ENCODE measurements around the gene IFT88. TPM values are rescaled to one million over a fixed set of nuclear protein-coding genes. Genes with fewer than 3 reads are reported as not detected.

Gene IFT88
- total RNA-seq, 1 experiment from 2014 or later = 5.2 TPM

GRCh38 chr13:20715330-20715712, 148.4 kb downstream of the IFT88 start:
- Histone ChIP-seq H3K18ac (ENCODE audit: insufficient read length, low read depth, low read length) (no peak overlapping the region), H4K8ac (replicated peaks; ENCODE audit: insufficient read length, low read depth, low read length) (no peak overlapping the region), H3K56ac (ENCODE audit: insufficient read length, low read depth, low read length) (no peak overlapping the region), H3K4ac (ENCODE audit: low read depth, low read length) (no peak overlapping the region), H3K23ac (ENCODE audit: insufficient read length, low read depth, low read length) (no peak overlapping the region), H2AK5ac (ENCODE audit: insufficient read length, low read length) (no peak overlapping the region), H4K5ac (ENCODE audit: insufficient read length, low read depth, low read length) (no peak overlapping the region), H2AFZ (ENCODE audit: low read length) (no peak overlapping the region), H2BK12ac (ENCODE audit: insufficient read length, low read depth, low read length) (no peak overlapping the region), H3K4me2 (ENCODE audit: insufficient read depth, insufficient read length, low read length) (no peak overlapping the region), H3K27ac (ENCODE audit: insufficient read length, low read depth, low read length) (no peak overlapping the region), H3T11ph (ENCODE audit: low read length) (no peak overlapping the region), H2BK120ac (ENCODE audit: low read depth, low read length, poor library complexity, severe bottlenecking) (no peak overlapping the region), H3K9ac (ENCODE audit: extremely low read depth, insufficient read length, low read length) (no peak overlapping the region), H2BK15ac (ENCODE audit: low read depth, low read length) (no peak overlapping the region), H3K27me3 (ENCODE audit: insufficient read depth, low read length) (no peaks in the 10 kb centered on the region), H3K79me1 (ENCODE audit: insufficient read depth, low read depth, low read length, poor library complexity, severe bottlenecking) (no peaks in the 10 kb centered on the region), H3K23me2 (ENCODE audit: insufficient read length, low read depth, low read length, poor library complexity, severe bottlenecking) (no peaks in the 10 kb centered on the region), H3K79me2 (ENCODE audit: insufficient read depth, low read length) (no peaks in the 10 kb centered on the region), H4K91ac (ENCODE audit: insufficient read length, low read depth, low read length) (no peak overlapping the region), H4K20me1 (ENCODE audit: control insufficient read depth, insufficient read depth, insufficient read length) (no peaks in the 10 kb centered on the region), H3K4me1 (ENCODE audit: insufficient read depth, low read length) (no peaks in the 10 kb centered on the region), H2BK5ac (ENCODE audit: insufficient read length, low read length) (no peak overlapping the region), H3K14ac (ENCODE audit: insufficient read depth, low read length) (no peak overlapping the region), H3K9me3 (ENCODE audit: control insufficient read depth, low read depth, low read length) (no peaks in the 10 kb centered on the region), H2BK20ac (ENCODE audit: low read depth, low read length, poor library complexity, severe bottlenecking) (no peak overlapping the region)
- Mint-ChIP-seq H3K9me3 (peaks cover 0 to 2% of the 10 kb centered on the region in 2 experiments; a peak in 1 of 5 replicates), H3K4me3 (no peak overlapping the region), H3K4me1 (peaks cover 32 to 35% of the 10 kb centered on the region in 2 experiments), H3K36me3 (ENCODE audit: insufficient read depth in 1 of 3, low read depth in 3 of 3) (no peaks in the 10 kb centered on the region), H3K27ac (no peak overlapping the region), H3K27me3 (ENCODE audit: low read depth) (peaks cover 32% of the 10 kb centered on the region)
- no peak for DNase-seq
- TF ChIP-seq, protein P1, sequence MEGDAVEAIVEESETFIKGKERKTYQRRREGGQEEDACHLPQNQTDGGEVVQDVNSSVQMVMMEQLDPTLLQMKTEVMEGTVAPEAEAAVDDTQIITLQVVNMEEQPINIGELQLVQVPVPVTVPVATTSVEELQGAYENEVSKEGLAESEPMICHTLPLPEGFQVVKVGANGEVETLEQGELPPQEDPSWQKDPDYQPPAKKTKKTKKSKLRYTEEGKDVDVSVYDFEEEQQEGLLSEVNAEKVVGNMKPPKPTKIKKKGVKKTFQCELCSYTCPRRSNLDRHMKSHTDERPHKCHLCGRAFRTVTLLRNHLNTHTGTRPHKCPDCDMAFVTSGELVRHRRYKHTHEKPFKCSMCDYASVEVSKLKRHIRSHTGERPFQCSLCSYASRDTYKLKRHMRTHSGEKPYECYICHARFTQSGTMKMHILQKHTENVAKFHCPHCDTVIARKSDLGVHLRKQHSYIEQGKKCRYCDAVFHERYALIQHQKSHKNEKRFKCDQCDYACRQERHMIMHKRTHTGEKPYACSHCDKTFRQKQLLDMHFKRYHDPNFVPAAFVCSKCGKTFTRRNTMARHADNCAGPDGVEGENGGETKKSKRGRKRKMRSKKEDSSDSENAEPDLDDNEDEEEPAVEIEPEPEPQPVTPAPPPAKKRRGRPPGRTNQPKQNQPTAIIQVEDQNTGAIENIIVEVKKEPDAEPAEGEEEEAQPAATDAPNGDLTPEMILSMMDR (conservative IDR thresholded peaks at IDR 0.05) = no peak
- no CpG with 5 or more reads among the region's 6 CpGs for WGBS (ENCODE audit: extremely low coverage, insufficient read length, low lambda C conversion rate)

All from H9 (cell line).